GM19397 (cell line): ENCODE results near the gene EDDM13.
"Not testable (repeated sequence)": the region's sequence is repeated elsewhere in the genome, so short reads cannot be mapped to it uniquely, and the experiment has no call there.

Experiments used
- ATAC-seq: cut with Tn5 transposase; IDR thresholded peaks from one replicate; pipeline ENCODE4 v1.9.1; 2021; ENCODE audit warnings: mild to moderate bottlenecking, moderate library complexity; ENCODE audit not compliant: unreplicated experiment

Gene EDDM13

GRCh38 chr19:56294549-56294948, 22.0 kb downstream of the EDDM13 start:
- no peak for ATAC-seq

DNA sequence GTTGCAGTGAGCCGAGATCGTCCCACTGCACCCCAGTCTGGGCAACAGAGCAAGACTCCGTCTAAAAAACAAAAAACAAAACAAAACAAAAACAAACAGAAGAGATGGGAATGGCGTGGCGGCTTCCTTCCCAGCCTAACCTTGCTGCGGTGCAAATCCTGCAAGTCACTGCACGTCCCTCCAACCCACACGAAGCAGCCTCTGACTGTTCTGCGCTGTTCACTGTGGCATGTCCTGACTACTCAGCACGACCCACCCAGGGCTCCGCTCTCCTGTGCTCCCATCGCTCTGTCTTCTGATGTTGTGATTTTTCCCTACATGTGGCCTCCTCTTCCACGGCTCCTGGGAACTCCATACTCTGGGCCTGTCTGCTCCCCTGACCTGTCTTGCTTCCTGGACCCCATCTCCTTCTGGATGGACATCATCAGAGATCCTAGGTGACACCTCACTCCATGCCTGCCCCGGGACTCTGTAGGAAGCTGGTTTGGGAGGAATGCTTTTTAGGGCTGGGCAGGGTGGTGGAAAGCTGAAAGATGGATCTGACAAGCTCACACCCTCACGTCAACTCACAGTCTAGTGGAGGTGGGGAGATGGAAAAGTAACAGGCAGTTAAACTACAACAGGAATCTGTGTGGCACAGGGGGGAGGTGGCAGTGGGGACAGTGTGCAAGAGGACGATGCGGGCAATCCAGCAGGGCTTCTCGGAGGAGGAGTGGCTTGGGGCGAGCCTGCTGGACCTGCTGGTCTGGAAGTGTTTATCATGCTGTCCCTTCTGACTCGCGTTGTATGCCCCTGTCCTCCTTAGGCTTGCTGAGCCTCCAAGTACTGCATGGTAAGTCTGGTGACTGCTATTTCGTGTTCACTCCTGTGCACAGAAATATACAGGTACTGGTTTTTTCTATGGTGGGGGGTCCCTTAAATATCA, 23.2 kb downstream of the EDDM13 start:
- ATAC-seq = no peak

- no peak for ATAC-seq
These were observed 24.5 kb downstream of the EDDM13 start for GRCh38 chr19:56297010-56297409.

DNA sequence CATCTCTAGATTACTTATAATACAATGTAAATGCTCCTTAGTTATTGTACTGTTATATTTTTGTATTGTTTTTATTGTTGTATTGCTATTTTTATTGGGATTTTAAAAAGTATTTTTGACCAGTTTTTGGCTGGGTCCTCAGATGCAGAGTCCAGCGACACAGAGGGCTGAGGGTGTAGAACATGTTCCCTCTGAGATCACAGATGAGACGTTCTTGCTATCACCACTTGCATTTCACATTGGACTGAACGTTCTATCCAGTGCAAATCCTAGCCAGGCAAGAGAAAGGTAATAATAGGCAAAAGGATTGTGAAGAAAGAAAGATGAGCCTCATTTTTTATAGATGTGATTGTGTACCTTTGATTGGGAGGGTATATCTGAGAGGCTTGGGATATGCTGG, 27.1 kb downstream of the EDDM13 start:
- no peak for ATAC-seq

GRCh38 chr19:56301155-56301554, 28.6 kb downstream of the EDDM13 start:
- no peak for ATAC-seq

- ATAC-seq = no peak
These were observed 29.5 kb downstream of the EDDM13 start for GRCh38 chr19:56301886-56302620.

DNA sequence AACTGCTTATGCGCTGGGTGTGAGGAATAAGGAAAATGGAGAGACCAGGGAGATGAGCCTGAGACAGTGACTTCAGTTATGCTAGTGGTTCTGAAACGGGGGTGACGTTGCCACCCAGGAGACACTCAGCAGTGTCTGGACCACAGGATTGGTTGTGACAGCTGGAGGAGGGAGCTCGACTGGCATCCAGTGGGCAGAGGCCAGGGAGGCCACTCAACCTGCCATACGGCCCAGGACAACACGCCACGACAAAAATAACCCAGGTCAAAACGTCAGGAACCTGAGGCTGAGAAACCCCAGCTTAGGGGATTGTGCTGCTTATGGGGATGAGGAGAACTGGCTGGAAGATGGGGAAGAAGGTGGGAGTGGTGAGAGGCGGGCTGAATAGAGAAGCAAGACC, 31.7 kb downstream of the EDDM13 start:
- no peak for ATAC-seq

- ATAC-seq = no peak
These were observed 33.5 kb downstream of the EDDM13 start for GRCh38 chr19:56306016-56306415.

DNA sequence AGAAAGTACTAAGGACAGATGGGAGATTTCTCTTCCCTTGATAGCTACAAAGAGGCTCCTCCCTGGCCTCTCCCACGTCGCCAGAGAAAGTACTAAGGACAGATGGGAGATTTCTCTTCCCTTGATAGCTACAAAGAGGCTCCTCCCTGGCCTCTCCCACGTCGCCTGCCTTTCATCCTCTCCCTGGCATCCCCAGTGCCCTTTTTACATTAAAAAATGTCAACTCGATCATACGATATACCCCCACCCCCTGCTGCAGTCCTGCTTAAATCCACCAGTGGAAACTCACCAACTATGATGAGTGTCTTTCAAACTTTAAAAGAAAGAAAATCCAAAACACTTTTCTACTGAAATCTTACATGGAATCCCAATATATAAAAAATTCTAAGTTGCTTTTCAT, 34.5 kb downstream of the EDDM13 start:
- not testable (repeated sequence) for ATAC-seq

DNA sequence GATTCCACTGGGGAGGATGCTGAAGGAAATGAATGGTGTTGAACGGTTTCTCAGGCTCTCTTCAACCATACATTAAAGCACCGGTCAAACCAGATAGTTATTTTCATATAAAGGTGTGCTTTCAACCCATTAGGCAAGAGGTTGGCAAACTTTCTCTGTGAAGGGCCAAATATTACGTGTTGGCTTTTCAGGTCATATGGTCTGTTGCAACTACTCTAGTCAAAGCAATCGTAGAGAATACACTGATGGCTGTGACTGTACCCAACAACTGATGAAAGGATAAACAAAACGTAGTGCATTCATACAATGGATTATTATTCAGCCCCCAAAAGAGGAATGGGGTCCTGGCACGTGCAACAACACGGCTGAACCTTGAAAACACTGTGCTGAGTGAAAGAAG, 36.2 kb downstream of the EDDM13 start:
- ATAC-seq = no peak

DNA sequence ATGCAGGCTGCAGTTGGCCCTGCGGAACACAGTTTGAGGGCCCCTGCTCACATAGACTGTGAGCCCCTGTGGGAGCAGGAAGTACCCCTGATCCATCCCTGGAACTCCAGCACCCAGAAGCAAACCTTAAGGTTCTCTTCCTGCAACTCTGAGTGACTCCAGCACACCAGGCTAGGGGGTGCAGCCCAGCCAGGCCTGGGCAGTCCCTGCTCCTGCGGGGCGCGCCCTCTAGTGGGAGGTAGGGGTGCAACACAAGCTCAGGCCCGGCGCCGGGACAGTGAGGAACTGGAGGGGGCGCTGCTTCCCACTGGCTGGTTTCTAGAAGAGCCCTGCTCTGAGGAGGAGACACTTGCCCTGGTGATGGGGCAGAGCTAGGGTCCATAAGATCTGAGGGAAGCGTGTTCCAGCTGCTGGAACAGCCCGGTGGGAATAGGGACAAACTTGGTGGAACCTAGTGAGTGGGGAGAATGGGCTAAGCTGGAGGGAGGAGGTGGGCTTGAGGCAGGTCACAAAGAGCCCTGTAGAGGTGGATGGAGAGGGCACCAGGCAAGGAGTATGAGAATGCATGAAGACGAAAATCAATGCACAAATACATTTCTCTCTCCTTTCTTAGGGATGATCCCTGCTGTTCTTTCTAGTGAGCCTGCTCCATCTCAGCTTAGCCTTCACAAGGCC, 37.1 kb downstream of the EDDM13 start:
- ATAC-seq = no peak

GRCh38 chr19:56310462-56310861, 37.9 kb downstream of the EDDM13 start:
- ATAC-seq = no peak

DNA sequence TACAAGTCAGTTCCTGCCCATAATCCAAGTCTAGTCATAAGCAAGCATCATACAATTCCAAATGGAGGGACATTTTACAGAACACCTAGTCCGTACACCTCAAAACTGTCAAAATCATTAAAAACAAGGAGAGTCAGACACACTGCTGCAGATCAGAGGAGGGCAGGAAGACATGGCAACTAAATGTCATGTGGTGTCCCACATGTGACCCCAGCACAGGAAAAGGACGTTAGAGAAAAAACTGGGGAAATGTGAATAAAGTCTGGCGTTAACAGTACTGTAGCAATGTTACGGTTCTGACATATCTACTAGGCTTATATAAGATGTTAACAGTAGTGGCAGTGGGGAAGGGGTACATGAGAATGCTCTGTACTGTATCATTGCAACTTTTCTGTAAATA, 39.8 kb downstream of the EDDM13 start:
- ATAC-seq = no peak

DNA sequence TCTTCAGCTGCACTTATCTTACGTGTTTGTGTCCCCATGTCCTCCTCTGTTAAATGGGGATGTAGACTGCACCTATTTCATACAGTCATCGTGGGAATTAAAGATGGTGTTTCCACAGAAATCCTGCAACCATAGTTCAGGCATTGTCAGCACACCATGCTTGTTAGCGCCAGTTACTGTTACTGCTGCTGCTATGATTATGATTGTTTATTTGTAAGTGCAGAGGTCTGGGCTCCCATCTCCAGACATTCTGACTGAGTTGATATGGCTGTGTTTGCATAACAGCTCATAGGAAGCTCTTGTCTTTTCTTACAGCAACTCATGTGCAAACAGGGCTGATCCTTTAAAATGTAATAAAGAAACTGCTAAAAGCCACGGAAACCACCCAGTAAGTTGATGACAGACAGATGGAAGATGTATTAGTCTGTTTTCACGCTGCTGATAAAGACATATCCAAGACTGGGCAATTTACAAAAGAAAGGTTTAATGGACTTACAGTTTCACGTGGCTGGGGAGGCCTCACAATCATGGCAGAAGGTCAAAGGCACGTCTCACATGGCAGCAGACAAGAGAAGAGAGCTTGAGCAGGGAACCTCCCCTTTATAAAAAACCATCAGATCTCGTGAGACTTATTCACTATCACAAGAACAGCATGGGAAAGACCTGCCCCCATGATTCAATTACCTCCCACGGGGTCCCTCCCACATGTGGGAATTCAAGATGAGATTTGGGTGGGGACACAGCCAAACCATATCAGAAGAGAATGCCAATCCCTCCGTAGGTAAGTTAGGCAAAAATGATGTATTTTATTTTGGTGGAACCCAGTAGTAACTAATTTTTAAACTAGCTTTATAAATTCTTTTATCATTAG, 40.5 kb downstream of the EDDM13 start:
- ATAC-seq = no peak

DNA sequence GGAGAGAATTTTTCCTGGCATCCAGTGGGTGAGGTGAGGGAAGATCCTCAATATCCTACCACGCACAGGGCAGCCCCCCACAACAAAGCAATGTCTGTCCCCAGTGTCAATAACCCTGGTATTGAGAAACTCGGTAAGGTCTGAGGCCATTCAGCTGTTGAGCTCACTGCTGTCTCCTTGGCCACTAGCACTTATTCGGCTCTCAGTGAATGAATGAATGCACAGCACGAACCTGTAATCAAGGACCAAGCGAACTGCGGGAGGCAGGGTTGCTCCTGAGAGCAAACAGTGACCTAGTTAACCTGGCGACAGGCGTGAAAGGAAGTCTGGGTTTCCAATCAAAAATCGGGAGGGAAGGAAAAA, 41.5 kb downstream of the EDDM13 start:
- no peak for ATAC-seq

DNA sequence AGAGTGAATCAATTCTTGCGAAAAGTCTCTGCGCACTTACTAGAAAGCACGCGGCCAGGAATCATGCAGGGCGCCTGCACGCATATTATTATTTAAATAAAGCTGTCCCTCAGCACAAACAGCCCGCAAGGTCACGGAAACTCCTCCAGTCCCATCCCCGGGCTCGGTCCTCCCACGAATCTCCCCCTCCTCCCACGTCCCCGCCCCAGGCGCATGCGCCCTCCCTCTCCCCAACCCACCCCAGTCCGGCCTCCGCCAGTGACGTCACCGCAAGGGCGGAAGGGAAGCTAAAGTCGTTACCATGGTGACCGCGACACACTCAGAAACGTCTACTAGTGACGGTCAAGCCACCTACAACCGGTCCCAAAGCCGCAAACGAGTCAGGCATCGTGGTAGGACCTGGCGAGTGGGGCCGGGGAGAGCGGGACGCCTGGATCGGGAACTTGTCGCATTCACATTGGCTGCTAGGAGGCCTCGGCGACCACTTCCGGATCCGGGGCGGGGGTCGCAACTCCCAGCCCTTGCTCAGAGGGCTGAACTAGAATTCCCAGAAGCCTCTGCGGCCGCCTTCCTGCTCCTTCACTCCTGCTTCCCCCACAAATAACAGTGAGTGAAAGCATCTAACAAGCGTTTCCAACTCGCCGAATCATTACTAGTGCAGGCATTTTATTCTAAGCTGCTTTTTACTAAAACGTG, 42.0 kb downstream of the EDDM13 start, which contains the start of gene ZSCAN5A:
Gene ZSCAN5A, minus strand, starts transcription at position 459 of the 696 bp plus-strand sequence. CDS start 89,793 bp downstream, outside the sequence.
- peak; percentile 82 for ATAC-seq

GRCh38 chr19:56315077-56315828, 42.7 kb downstream of the EDDM13 start:
- peak; percentile 75 for ATAC-seq

DNA sequence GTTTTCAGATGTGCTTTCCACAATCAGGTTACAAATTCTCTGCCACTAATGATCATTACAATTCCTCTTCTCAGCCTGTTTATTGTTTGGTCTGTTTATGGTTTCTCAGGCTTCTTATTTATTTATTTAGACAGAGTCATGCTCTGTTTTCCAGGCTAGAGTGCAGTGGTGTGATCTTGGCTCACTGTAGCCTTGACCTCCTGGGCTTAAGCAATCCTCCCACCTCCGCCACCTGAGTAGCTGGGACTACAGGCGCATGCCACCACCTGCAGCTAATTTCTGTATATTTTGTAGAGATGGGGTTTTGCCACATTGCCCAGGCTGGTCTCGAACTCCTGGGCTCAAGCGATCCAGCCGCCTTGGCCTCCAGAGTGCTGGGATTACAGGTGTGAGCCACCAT, 44.2 kb downstream of the EDDM13 start:
- no peak for ATAC-seq

- no peak for ATAC-seq
These were observed 45.2 kb downstream of the EDDM13 start for GRCh38 chr19:56317749-56318148.
